Activated CD8-positive, alpha-beta T cell treated with anti-CD3 and anti-CD28 coated beads for 36 hours (primary cell): ENCODE results near the gene MEGF11. TPM values are rescaled to one million over a fixed set of nuclear protein-coding genes. Genes with fewer than 3 reads are reported as not detected.

Experiments used
- ATAC-seq: fragments of 200-7000 bp; cut with Tn5 transposase; one replicate; pipeline ENCODE4 v1.10.0; 2021; ENCODE audit warnings: mild to moderate bottlenecking, moderate library complexity
- CTCF ChIA-PET: fragments of 350-600 bp; sonication (Branson Sonifier 250); formaldehyde crosslinking; loops from one replicate; lab custom pipeline; 2021; ENCODE audit warnings: antibody characterized with exemption; lab: Charles Lee
- POLR2A ChIA-PET: fragments of 350-600 bp; sonication (Branson Sonifier 250); formaldehyde crosslinking; loops from one replicate; lab custom pipeline; 2021; ENCODE audit warnings: antibody characterized with exemption; lab: Charles Lee
- DNase-seq: peaks from one replicate; pipeline ENCODE4 v3.0.0-alpha.2; 2020
- H3K27ac Mint-ChIP-seq: one replicate; pipeline ENCODE4 v1.8.0; 2021; ENCODE audit warnings: mild to moderate bottlenecking, mixed read lengths
- H3K27me3 Mint-ChIP-seq: one replicate; pipeline ENCODE4 v1.8.0; 2021; ENCODE audit warnings: mixed read lengths
- H3K36me3 Mint-ChIP-seq: one replicate; pipeline ENCODE4 v1.8.0; 2021; ENCODE audit warnings: low read depth, mixed read lengths
- H3K4me1 Mint-ChIP-seq: one replicate; pipeline ENCODE4 v1.8.0; 2021; ENCODE audit warnings: low read depth, mixed read lengths
- H3K4me3 Mint-ChIP-seq: one replicate; pipeline ENCODE4 v1.8.0; 2021; ENCODE audit warnings: mild to moderate bottlenecking, moderate library complexity, mixed read lengths
- H3K9me3 Mint-ChIP-seq: one replicate; pipeline ENCODE4 v1.8.0; 2021; ENCODE audit warnings: mixed read lengths
- intact Hi-C: fragments of 100-400 bp; cut with micrococcal nuclease; formaldehyde crosslinking; loops from one replicate; pipeline ENCODE4 v1.10.0; 2022
- total RNA-seq, 2 experiments: library from RNA; stranded (reverse); gene quantifications; one replicate each; pipeline ENCODE4 v1.2.3, GENCODE V29; 2021
- TF ChIP-seq, protein P1 (sequence below): fragments of 200-600 bp; IDR thresholded peaks from one replicate; pipeline ENCODE4 v1.8.0; 2022; ENCODE audit warnings: antibody characterized with exemption, mild to moderate bottlenecking

The MEGF11 gene
- total RNA-seq, 2 experiments from 2014 or later, result not detected

DNA sequence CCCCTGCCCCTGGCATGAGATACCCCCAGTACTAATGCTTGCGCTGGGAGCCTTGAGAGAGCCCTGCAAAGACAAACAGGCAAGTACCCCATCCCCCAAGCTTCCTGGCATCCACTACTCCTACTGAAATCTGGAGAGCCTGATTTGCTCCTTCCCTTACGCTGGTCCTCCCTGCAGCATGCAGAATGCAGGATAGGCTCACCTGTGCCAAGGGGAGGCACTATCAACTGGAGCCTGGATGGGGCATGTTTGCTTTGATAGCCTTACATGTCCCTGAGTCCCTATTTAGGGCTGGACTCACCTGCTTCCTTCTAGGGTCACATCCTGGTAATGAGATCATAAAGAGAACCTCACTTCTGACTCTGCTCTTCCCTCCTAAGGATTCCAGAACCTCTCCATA is 341.3 kb downstream of the MEGF11 start:
- POLR2A ChIA-PET, result interaction anchor here (0.7 kb wide), 1 partner anchor 101 kb away, joined by 3 read pairs; no protein-coding TSS in a partner anchor
- H3K27ac Mint-ChIP-seq, result no peak overlapping the region
- H3K9me3 Mint-ChIP-seq, result no peaks in the 10 kb centered on the region
- CTCF ChIA-PET, result no interaction called here
- ATAC-seq, result no peak
- no peaks in the 10 kb centered on the region for H3K27me3 Mint-ChIP-seq
- H3K36me3 Mint-ChIP-seq, result no peaks in the 10 kb centered on the region
- H3K4me1 Mint-ChIP-seq, result peaks cover 8% of the 10 kb centered on the region
- TF ChIP-seq, protein P1, sequence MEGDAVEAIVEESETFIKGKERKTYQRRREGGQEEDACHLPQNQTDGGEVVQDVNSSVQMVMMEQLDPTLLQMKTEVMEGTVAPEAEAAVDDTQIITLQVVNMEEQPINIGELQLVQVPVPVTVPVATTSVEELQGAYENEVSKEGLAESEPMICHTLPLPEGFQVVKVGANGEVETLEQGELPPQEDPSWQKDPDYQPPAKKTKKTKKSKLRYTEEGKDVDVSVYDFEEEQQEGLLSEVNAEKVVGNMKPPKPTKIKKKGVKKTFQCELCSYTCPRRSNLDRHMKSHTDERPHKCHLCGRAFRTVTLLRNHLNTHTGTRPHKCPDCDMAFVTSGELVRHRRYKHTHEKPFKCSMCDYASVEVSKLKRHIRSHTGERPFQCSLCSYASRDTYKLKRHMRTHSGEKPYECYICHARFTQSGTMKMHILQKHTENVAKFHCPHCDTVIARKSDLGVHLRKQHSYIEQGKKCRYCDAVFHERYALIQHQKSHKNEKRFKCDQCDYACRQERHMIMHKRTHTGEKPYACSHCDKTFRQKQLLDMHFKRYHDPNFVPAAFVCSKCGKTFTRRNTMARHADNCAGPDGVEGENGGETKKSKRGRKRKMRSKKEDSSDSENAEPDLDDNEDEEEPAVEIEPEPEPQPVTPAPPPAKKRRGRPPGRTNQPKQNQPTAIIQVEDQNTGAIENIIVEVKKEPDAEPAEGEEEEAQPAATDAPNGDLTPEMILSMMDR, result no peak
- no peak overlapping the region for H3K4me3 Mint-ChIP-seq
- DNase-seq, result no peak
- intact Hi-C loops, result no loop called here

DNA sequence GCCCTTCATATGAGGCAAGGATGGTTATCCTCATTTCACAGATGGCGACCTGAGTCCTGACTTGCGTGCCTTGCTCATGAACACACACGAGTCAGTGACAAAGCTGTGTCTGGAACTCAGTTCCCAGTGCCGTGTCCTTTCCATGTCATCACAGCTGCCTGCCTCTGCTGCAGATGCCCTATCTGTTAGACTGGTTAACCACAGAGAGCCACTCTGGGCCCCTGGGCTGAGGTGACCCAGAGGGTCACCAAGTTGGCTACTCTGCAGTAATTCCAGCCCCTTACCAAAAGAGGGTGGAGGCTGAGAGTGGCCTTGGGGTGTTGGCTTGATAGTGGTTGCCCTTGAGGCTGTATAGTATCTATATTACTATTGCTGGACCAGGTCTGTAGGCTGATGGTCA is 343.2 kb downstream of the MEGF11 start:
- CTCF ChIA-PET, result interaction anchor here (0.8 to 1.5 kb wide), 2 partner anchors 9 to 11 kb away, joined by 3 to 4 read pairs; no protein-coding TSS in a partner anchor
- ATAC-seq (no peak), DNase-seq (no peak)
- peaks cover 2% of the 10 kb centered on the region for H3K36me3 Mint-ChIP-seq
- H3K27ac Mint-ChIP-seq, result no peak overlapping the region
- no peaks in the 10 kb centered on the region for H3K27me3 Mint-ChIP-seq
- H3K9me3 Mint-ChIP-seq, result no peaks in the 10 kb centered on the region
- H3K4me1 Mint-ChIP-seq, result no peaks in the 10 kb centered on the region
- no peak overlapping the region for H3K4me3 Mint-ChIP-seq
- POLR2A ChIA-PET, result interaction anchor here (0.7 kb wide), 1 partner anchor 12 kb away, joined by 3 read pairs; no protein-coding TSS in a partner anchor
- TF ChIP-seq, protein P1, result no peak
- intact Hi-C loops, result no loop called here

DNA sequence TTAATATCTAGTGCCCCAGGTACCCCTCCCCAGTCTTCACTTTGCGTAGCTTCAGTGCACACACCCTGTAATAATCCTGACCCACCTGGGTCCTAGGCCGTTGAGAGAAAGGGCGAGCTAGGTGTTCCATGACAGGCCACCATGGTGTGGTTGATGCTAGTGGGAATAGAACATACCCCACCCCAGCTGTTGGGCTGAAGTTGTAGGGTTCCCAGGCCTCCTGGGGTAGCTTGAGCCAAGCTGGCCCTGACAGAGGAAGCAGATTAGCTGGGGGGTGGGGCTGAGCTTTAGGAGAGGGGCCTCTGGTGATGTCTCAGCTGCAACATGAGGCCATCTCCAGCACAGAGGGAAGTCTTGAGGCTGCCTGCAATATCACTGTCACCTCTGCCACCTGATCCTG is 343.7 kb downstream of the MEGF11 start:
- Mint-ChIP-seq H3K27ac (no peak overlapping the region), H3K27me3 (no peaks in the 10 kb centered on the region), H3K9me3 (no peaks in the 10 kb centered on the region), H3K4me1 (no peaks in the 10 kb centered on the region), H3K36me3 (peaks cover 2% of the 10 kb centered on the region), H3K4me3 (no peak overlapping the region)
- TF ChIP-seq, protein P1, result no peak
- CTCF ChIA-PET, result interaction anchor here (0.8 to 1.5 kb wide), 2 partner anchors 8 to 10 kb away, joined by 3 to 4 read pairs; no protein-coding TSS in a partner anchor
- no peak for ATAC-seq
- POLR2A ChIA-PET, result interaction anchor here (0.6 to 0.7 kb wide), 2 partner anchors 13 to 548 kb away, joined by 3 read pairs; no protein-coding TSS in a partner anchor
- no peak for DNase-seq
- intact Hi-C loops, result no loop called here

DNA sequence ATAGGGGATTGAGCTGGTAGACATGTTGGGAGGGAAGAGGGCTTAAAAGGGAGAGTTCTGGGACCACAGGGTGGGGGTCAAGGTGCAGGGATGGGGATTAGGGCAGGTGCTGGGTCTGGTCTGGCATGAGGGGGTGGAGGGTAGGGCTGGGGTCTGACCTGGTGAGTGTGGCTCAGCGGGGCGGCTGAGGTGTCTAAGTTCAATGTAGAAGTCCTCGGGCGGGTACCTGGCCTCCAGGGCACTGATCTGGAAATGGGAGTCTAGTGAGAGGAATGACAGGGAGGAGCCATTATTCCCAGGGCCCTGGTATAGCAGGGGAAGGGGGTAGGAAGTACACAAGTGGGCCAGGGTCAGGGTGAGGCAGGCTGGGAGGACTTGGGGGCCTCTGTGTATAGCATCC is 344.7 kb downstream of the MEGF11 start:
- CTCF ChIA-PET, result no interaction called here
- peaks cover 2% of the 10 kb centered on the region for H3K36me3 Mint-ChIP-seq
- H3K9me3 Mint-ChIP-seq, result no peaks in the 10 kb centered on the region
- no peak overlapping the region for H3K4me3 Mint-ChIP-seq
- H3K27me3 Mint-ChIP-seq, result no peaks in the 10 kb centered on the region
- TF ChIP-seq, protein P1, result no peak
- intact Hi-C loops, result no loop called here
- no peak for ATAC-seq
- no peaks in the 10 kb centered on the region for H3K4me1 Mint-ChIP-seq
- no peak overlapping the region for H3K27ac Mint-ChIP-seq
- POLR2A ChIA-PET, result no interaction called here
- DNase-seq, result no peak

DNA sequence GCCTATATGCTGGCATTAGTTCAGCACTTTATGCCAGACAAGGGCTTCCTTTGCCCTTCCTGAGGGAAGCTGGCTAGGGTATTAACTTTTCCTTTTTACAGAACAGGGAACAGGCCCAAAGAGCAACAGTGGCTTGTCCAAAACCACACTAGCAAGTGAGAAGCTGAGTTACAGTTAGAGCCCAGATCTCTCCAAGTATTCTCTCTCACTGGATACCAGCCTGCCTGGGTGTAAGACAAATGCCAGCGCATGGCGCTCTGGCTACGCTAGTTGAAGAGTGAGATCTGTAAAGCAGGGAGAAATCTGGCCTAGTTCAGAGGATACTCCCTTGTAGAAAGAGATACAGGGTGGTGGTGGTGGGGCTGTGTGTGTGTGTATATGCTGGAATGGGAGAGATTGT is 345.9 kb downstream of the MEGF11 start:
- no peaks in the 10 kb centered on the region for H3K27me3 Mint-ChIP-seq
- intact Hi-C loops, result no loop called here
- DNase-seq (no peak), ATAC-seq (no peak)
- H3K36me3 Mint-ChIP-seq, result peaks cover 6% of the 10 kb centered on the region
- ChIA-PET CTCF (no interaction called here), POLR2A (interaction anchor here (0.7 kb wide), 1 partner anchor 10 kb away, joined by 3 read pairs; no protein-coding TSS in a partner anchor)
- no peak overlapping the region for H3K4me3 Mint-ChIP-seq
- TF ChIP-seq, protein P1, result no peak
- no peak overlapping the region for H3K27ac Mint-ChIP-seq
- no peaks in the 10 kb centered on the region for H3K9me3 Mint-ChIP-seq
- no peaks in the 10 kb centered on the region for H3K4me1 Mint-ChIP-seq
